Coronary artery (tissue), 2 donors: ENCODE measurements around the gene TIMELESS.

ENCODE experiments used
- DNase-seq: peaks from one replicate; pipeline ENCODE4 v3.0.0-alpha.2; 2017; ENCODE audit warnings: low spot score
- H3K27ac ChIP-seq, 2 donors: fragments of 200-600 bp; sonication (generic); one replicate each; pipeline ENCODE4 v1.5.1; 2016 to 2019
- H3K4me3 ChIP-seq: fragments of 200-600 bp; sonication (generic); 2 replicates; pipeline ENCODE4 v1.5.1; 2016; ENCODE audit warnings: mild to moderate bottlenecking, moderate library complexity
- CTCF ChIP-seq: fragments of 200-600 bp; sonication (generic); IDR thresholded peaks from one replicate; pipeline ENCODE4 v1.5.1; 2019; ENCODE audit warnings: antibody characterized with exemption

The TIMELESS gene

GRCh38 chr12:56431850-56432249 is 17.4 kb downstream of the TIMELESS start:
- Histone ChIP-seq H3K27ac (no peak overlapping the region), H3K4me3 (no peak overlapping the region)
- no peak for DNase-seq
- no peak for TF ChIP-seq CTCF

- no peak for DNase-seq
- Histone ChIP-seq H3K4me3 (no peak overlapping the region), H3K27ac (no peak overlapping the region)
- no peak for TF ChIP-seq CTCF
Observed at GRCh38 chr12:56431288-56431687, 17.9 kb downstream of the TIMELESS start.

GRCh38 chr12:56425940-56426438 is 23.2 kb downstream of the TIMELESS start:
- no peak for TF ChIP-seq CTCF
- Histone ChIP-seq H3K27ac (no peak overlapping the region), H3K4me3 (no peak overlapping the region)
- DNase-seq = no peak

- H3K4me3 ChIP-seq = no peak overlapping the region
- no peak for DNase-seq
- H3K27ac ChIP-seq = no peak overlapping the region
- no peak for TF ChIP-seq CTCF
Observed at GRCh38 chr12:56425193-56425592, 24.0 kb downstream of the TIMELESS start.

- DNase-seq = no peak
- no peak overlapping the region for H3K4me3 ChIP-seq
- TF ChIP-seq CTCF = no peak
- H3K27ac ChIP-seq = no peak overlapping the region
Observed at GRCh38 chr12:56420411-56420810, 28.8 kb downstream of the TIMELESS start.

GRCh38 chr12:56417739-56418138 is 31.5 kb downstream of the TIMELESS start:
- no peak for TF ChIP-seq CTCF
- DNase-seq = no peak
- H3K27ac ChIP-seq = no peak overlapping the region

GRCh38 chr12:56414401-56414800 is 34.8 kb downstream of the TIMELESS start:
- no peak for TF ChIP-seq CTCF
- DNase-seq = no peak
- H3K4me3 ChIP-seq = no peak overlapping the region
- H3K27ac ChIP-seq = no peak overlapping the region

More at GRCh38 chr12:56417739-56418138, 31.5 kb downstream of the TIMELESS start:
- no peak overlapping the region for H3K4me3 ChIP-seq
